Measurements from ENCODE around the gene RPL6.
"Not testable (repeated sequence)": the region's sequence is repeated elsewhere in the genome, so short reads cannot be mapped to it uniquely, and the experiment has no call there.

The RPL6 gene

GRCh38 chr12:112401054-112401453 is 8.4 kb downstream of the RPL6 start:
- Histone ChIP-seq H3K27ac (ENCODE audit: low read depth, low read length) (no peak overlapping the region), H3K4me3 (ENCODE audit: low read depth, low read length) (no peak overlapping the region), H3K9ac (ENCODE audit: low read depth, low read length) (no peak overlapping the region), H3K27me3 (ENCODE audit: control insufficient read depth, insufficient read depth, low read length) (no peaks in the 10 kb centered on the region), H3K4me1 (ENCODE audit: control insufficient read depth, insufficient read depth, low read length) (no peaks in the 10 kb centered on the region), H3K36me3 (ENCODE audit: control insufficient read depth, insufficient read depth, low read length) (peaks cover 22% of the 10 kb centered on the region), H3K9me3 (ENCODE audit: control insufficient read depth, insufficient read depth, low read length) (no peaks in the 10 kb centered on the region)

DNA sequence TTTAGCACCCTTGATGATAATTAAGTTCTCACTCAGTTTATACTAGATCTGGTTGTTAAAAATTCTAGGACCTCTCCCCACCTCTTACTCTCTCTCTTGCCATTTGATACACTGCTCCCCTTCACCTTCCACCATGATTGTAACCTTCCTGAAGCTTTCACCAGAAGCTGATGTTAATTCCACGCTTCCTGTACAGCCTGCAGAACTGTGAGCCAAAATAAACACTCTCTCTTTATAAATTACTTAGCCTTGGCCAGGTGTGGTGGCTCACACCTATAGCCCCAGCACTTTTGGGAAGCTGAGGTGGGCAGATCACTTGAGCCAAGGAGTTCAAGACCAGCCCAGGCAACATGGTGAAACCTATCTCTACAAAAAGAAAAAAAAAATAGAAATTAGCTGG is 16.1 kb downstream of the RPL6 start:
- H3K27ac ChIP-seq (ENCODE audit: low read depth, low read length) = no peak overlapping the region

DNA sequence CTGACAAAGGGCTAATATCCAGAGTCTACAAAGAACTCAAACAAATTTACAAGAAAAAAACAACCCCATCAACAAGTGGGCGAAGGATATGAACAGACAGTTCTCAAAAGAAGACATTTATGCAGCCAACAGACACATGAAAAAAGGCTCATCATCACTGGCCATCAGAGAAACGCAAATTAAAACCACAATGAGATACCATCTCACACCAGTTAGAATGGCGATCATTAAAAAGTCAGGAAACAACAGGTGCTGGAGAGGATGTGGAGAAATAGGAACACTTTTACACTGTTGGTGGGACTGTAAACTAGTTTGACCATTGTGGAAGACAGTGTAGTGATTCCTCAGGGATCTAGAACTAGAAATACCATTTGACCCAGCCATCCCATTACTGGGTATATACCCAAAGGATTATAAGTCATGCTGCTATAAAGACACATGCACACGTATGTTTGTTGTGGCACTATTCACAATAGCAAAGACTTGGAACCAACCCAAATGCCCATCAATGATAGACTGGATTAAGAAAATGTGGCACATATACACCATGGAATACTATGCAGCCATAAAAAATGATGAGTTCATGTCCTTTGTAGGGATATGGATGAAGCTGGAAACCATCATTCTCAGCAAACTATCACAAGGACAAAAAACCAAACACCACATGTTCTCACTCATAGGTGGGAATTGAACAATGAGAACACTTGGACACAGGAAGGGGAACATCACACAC is 19.3 kb downstream of the RPL6 start:
- not testable (repeated sequence) for H3K27ac ChIP-seq (ENCODE audit: low read depth, low read length); H3K27me3 ChIP-seq (ENCODE audit: control insufficient read depth, insufficient read depth, low read length); H3K9ac ChIP-seq (ENCODE audit: low read depth, low read length); H3K9me3 ChIP-seq (ENCODE audit: control insufficient read depth, insufficient read depth, low read length); H3K36me3 ChIP-seq (ENCODE audit: control insufficient read depth, insufficient read depth, low read length); H3K4me1 ChIP-seq (ENCODE audit: control insufficient read depth, insufficient read depth, low read length); H3K4me3 ChIP-seq (ENCODE audit: low read depth, low read length)

More for the DNA sequence above, 16.1 kb downstream of the RPL6 start:
- no peak overlapping the region for H3K4me3 ChIP-seq (ENCODE audit: low read depth, low read length)
- H3K9ac ChIP-seq (ENCODE audit: low read depth, low read length) = no peak overlapping the region
- H3K27me3 ChIP-seq (ENCODE audit: control insufficient read depth, insufficient read depth, low read length) = no peaks in the 10 kb centered on the region
- H3K9me3 ChIP-seq (ENCODE audit: control insufficient read depth, insufficient read depth, low read length) = no peaks in the 10 kb centered on the region
- no peaks in the 10 kb centered on the region for H3K4me1 ChIP-seq (ENCODE audit: control insufficient read depth, insufficient read depth, low read length)
- no peaks in the 10 kb centered on the region for H3K36me3 ChIP-seq (ENCODE audit: control insufficient read depth, insufficient read depth, low read length)

- no peak overlapping the region for H3K27ac ChIP-seq (ENCODE audit: low read depth, low read length)
- H3K9ac ChIP-seq (ENCODE audit: low read depth, low read length) = no peak overlapping the region
- H3K4me1 ChIP-seq (ENCODE audit: control insufficient read depth, insufficient read depth, low read length) = no peaks in the 10 kb centered on the region
- no peaks in the 10 kb centered on the region for H3K9me3 ChIP-seq (ENCODE audit: control insufficient read depth, insufficient read depth, low read length)
- H3K27me3 ChIP-seq (ENCODE audit: control insufficient read depth, insufficient read depth, low read length) = no peaks in the 10 kb centered on the region
- no peak overlapping the region for H3K4me3 ChIP-seq (ENCODE audit: low read depth, low read length)
- no peaks in the 10 kb centered on the region for H3K36me3 ChIP-seq (ENCODE audit: control insufficient read depth, insufficient read depth, low read length)
Observed at GRCh38 chr12:112389228-112389627, 20.2 kb downstream of the RPL6 start.

GRCh38 chr12:112386726-112387125 is 22.7 kb downstream of the RPL6 start:
- no peak overlapping the region for H3K9ac ChIP-seq (ENCODE audit: low read depth, low read length)
- H3K4me3 ChIP-seq (ENCODE audit: low read depth, low read length) = no peak overlapping the region
- H3K36me3 ChIP-seq (ENCODE audit: control insufficient read depth, insufficient read depth, low read length) = no peaks in the 10 kb centered on the region
- H3K27ac ChIP-seq (ENCODE audit: low read depth, low read length) = no peak overlapping the region
- 0 out of 2 replicates have a peak, but pooled peaks cover 2% of the 10 kb centered on the region for H3K4me1 ChIP-seq (ENCODE audit: control insufficient read depth, insufficient read depth, low read length)
- H3K9me3 ChIP-seq (ENCODE audit: control insufficient read depth, insufficient read depth, low read length) = no peaks in the 10 kb centered on the region
- no peaks in the 10 kb centered on the region for H3K27me3 ChIP-seq (ENCODE audit: control insufficient read depth, insufficient read depth, low read length)

GRCh38 chr12:112382866-112383265 is 26.5 kb downstream of the RPL6 start:
- H3K27me3 ChIP-seq (ENCODE audit: control insufficient read depth, insufficient read depth, low read length) = no peaks in the 10 kb centered on the region
- H3K4me3 ChIP-seq (ENCODE audit: low read depth, low read length) = peak overlapping the region; percentile 89
- peaks cover 9% of the 10 kb centered on the region; the same call in 1 of the 2 replicates for H3K4me1 ChIP-seq (ENCODE audit: control insufficient read depth, insufficient read depth, low read length)
- H3K36me3 ChIP-seq (ENCODE audit: control insufficient read depth, insufficient read depth, low read length) = no peaks in the 10 kb centered on the region
- no peak overlapping the region for H3K9ac ChIP-seq (ENCODE audit: low read depth, low read length)
- no peaks in the 10 kb centered on the region for H3K9me3 ChIP-seq (ENCODE audit: control insufficient read depth, insufficient read depth, low read length)
- peak overlapping the region; percentile 68 for H3K27ac ChIP-seq (ENCODE audit: low read depth, low read length)

DNA sequence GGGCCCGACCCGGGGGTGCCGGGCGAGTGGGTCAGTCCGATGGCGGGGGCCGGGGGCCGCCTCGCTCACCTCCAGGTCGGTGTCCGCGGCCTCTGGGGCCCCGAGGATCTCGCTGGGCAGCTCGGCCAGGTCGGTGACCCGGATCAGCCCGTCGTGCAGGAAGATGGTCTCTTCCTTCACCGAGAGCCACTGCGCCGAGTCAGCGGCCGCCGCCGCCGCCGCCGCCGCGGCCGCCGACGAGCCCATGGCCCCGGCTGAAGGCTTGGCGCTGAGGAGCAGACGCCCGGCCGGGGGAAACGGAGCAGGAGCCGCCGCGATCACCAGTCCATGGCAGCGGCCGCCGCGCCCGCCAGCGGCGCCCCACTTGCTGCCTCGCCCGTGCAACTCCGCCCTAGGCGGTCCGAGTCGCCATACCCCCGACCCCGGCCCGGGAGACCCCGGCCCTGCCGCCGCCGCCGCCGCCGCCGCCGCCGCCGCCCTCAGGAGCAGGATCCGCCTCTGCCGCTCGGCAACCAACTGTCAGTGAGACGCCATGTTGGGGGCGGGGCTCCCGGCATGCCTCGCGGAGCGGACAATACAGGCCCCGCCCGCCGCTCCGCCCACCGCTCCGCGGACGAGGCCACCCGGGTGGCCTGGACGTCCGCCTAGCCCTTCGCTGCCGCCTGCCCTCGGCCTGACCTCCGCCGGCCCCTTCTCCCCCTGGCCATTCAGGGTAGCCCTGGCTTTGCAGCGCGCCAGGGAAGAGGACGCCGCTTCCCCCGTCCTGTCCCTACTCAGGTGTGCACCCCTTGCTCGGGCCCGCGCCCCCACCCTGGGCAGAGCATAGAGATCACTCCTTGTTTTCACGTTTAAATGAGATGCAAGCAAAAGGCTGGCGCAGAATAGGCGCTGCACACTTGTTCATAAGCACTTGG is 27.3 kb downstream of the RPL6 start, which contains the start of gene HECTD4:
HECTD4 (minus strand) TSS at position 549 of the 914 bp plus-strand sequence; CDS start at position 246, 303 bp downstream.
- peak within 1 kb of the TSS; percentile 66 for H3K9ac ChIP-seq (ENCODE audit: low read depth, low read length)
- no peaks in the 10 kb centered on the region for H3K9me3 ChIP-seq (ENCODE audit: control insufficient read depth, insufficient read depth, low read length)
- no peaks in the 10 kb centered on the region for H3K36me3 ChIP-seq (ENCODE audit: control insufficient read depth, insufficient read depth, low read length)
- no peaks in the 10 kb centered on the region for H3K27me3 ChIP-seq (ENCODE audit: control insufficient read depth, insufficient read depth, low read length)
- peak within 1 kb of the TSS; percentile 68 for H3K27ac ChIP-seq (ENCODE audit: low read depth, low read length)
- peaks cover 9% of the 10 kb centered on the region; the same call in 1 of the 2 replicates for H3K4me1 ChIP-seq (ENCODE audit: control insufficient read depth, insufficient read depth, low read length)
- H3K4me3 ChIP-seq (ENCODE audit: low read depth, low read length) = peak within 1 kb of the TSS; percentile 89

- H3K9me3 ChIP-seq (ENCODE audit: control insufficient read depth, insufficient read depth, low read length) = no peaks in the 10 kb centered on the region
- H3K4me3 ChIP-seq (ENCODE audit: low read depth, low read length) = peak overlapping the region; percentile 89
- peak overlapping the region; percentile 66 for H3K9ac ChIP-seq (ENCODE audit: low read depth, low read length)
- H3K36me3 ChIP-seq (ENCODE audit: control insufficient read depth, insufficient read depth, low read length) = no peaks in the 10 kb centered on the region
- no peaks in the 10 kb centered on the region for H3K27me3 ChIP-seq (ENCODE audit: control insufficient read depth, insufficient read depth, low read length)
- H3K27ac ChIP-seq (ENCODE audit: low read depth, low read length) = peak overlapping the region; percentile 68
- peaks cover 9% of the 10 kb centered on the region; the same call in 1 of the 2 replicates for H3K4me1 ChIP-seq (ENCODE audit: control insufficient read depth, insufficient read depth, low read length)
Observed at GRCh38 chr12:112381406-112381882, 28.0 kb downstream of the RPL6 start.

DNA sequence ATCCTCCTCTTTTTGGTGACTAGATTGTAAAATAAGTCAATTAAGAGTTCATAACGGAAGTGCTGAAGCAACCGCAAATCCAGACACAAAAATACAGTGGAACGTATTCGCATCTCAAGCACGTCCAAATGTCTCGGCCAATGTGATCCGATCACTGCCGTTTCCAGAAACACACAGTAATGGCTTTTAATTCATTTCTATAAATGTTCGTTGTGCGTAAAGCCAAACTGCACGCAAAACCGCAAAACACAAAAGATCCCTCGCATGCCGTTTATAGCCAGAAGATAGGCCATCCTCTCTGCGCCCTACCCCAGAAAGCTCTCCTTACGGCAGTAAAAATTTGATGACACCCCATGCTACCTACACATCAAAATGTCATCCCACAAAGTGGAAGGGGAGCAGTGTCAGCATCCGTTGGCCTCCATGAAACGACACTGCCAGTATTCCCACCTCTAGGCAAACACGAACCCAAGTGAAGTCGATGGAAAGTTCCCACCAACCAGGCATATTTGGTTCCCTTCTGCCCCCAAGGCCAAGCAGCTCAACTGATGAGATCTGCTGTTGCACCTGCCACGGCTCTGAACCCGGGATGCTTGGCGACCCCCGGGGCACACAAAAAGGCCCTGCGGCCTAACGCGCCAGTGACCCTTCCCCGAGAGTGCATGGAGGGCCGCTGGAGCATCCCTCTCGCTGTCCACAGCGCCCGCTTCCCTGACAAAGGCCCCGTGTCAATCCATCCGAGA is 28.6 kb downstream of the RPL6 start:
- Histone ChIP-seq H3K27ac (ENCODE audit: low read depth, low read length) (peak overlapping the region; percentile 68), H3K4me3 (ENCODE audit: low read depth, low read length) (peak overlapping the region; percentile 89), H3K9ac (ENCODE audit: low read depth, low read length) (peak overlapping the region; percentile 66), H3K9me3 (ENCODE audit: control insufficient read depth, insufficient read depth, low read length) (no peaks in the 10 kb centered on the region), H3K27me3 (ENCODE audit: control insufficient read depth, insufficient read depth, low read length) (no peaks in the 10 kb centered on the region), H3K36me3 (ENCODE audit: control insufficient read depth, insufficient read depth, low read length) (no peaks in the 10 kb centered on the region), H3K4me1 (ENCODE audit: control insufficient read depth, insufficient read depth, low read length) (peaks cover 9% of the 10 kb centered on the region; the same call in 1 of the 2 replicates)

GRCh38 chr12:112375105-112375504 is 34.3 kb downstream of the RPL6 start:
- Histone ChIP-seq H3K4me3 (ENCODE audit: low read depth, low read length) (no peak overlapping the region), H3K9me3 (ENCODE audit: control insufficient read depth, insufficient read depth, low read length) (no peaks in the 10 kb centered on the region), H3K4me1 (ENCODE audit: control insufficient read depth, insufficient read depth, low read length) (0 out of 2 replicates have a peak, but pooled peaks cover 4% of the 10 kb centered on the region), H3K36me3 (ENCODE audit: control insufficient read depth, insufficient read depth, low read length) (no peaks in the 10 kb centered on the region), H3K27me3 (ENCODE audit: control insufficient read depth, insufficient read depth, low read length) (no peaks in the 10 kb centered on the region), H3K9ac (ENCODE audit: low read depth, low read length) (no peak overlapping the region), H3K27ac (ENCODE audit: low read depth, low read length) (no peak overlapping the region)
